ENCODE data around the gene MMP1.

Gene MMP1

GRCh38 chr11:102837156-102837555, 39.2 kb upstream of the MMP1 start:
- Histone ChIP-seq H2BK15ac (replicated peaks; ENCODE audit: low read depth) (no peak overlapping the region), H3K27ac (ENCODE audit: low read depth, low read length) (no peak overlapping the region), H3K79me1 (ENCODE audit: low read length) (no peaks in the 10 kb centered on the region), H3K56ac (ENCODE audit: low read length) (no peak overlapping the region), H4K8ac (ENCODE audit: low read depth, low read length) (no peak overlapping the region), H3K27me3 (ENCODE audit: insufficient read depth, low read length, poor library complexity) (no peaks in the 10 kb centered on the region), H4K5ac (ENCODE audit: low read length) (no peak overlapping the region), H3K18ac (ENCODE audit: low read length) (no peak overlapping the region), H2AK5ac (ENCODE audit: low read length) (no peak overlapping the region), H3K4me1 (ENCODE audit: control insufficient read depth, low read depth, low read length) (no peaks in the 10 kb centered on the region), H3K9ac (ENCODE audit: low read length) (no peak overlapping the region), H3K4ac (ENCODE audit: low read depth, low read length) (no peak overlapping the region), H3K23ac (ENCODE audit: low read length) (no peak overlapping the region), H3K4me3 (ENCODE audit: low read length) (no peak overlapping the region), H2BK5ac (ENCODE audit: low read length) (no peak overlapping the region), H3K79me2 (ENCODE audit: control insufficient read depth, insufficient read depth, low read length) (no peaks in the 10 kb centered on the region), H2BK120ac (ENCODE audit: low read depth, low read length) (no peak overlapping the region), H3K4me2 (ENCODE audit: low read length) (no peak overlapping the region), H3K36me3 (ENCODE audit: control insufficient read depth, insufficient read depth, low read length) (no peaks in the 10 kb centered on the region)
- no peak for DNase-seq
- WGBS (ENCODE audit: extremely low coverage, insufficient coverage, low lambda C conversion rate) = no CpG with 5 or more reads among the region's 2 CpGs

DNA sequence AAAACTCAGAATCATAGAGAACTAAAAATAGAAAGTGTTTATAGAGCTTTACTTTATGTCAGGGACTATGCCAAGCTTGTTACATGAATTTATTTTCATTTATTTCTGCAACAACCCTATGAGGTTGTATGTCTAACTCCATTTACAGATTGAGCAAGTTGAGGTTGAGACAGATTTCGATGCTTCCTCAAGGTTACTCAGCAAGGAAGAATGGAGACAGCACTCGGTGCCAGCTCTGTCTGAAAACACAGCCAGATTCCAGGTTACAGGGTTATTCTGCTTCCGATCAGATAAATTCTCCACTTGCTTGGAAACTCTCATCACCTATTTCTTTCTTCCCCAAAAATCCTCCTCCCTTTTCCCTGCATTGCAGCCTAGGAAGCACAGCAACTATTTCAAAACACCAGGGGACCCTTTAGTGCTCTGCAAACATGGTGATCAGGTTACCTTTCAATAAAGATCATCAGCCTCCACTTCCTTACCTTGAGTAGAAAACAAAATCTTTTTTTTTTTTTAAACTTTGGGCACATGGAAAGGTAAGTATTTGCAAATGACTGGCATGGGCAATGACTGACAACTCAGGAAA, 38.4 kb upstream of the MMP1 start:
- H3K18ac ChIP-seq (ENCODE audit: low read length) = no peak overlapping the region
- no peaks in the 10 kb centered on the region for H3K4me1 ChIP-seq (ENCODE audit: control insufficient read depth, low read depth, low read length)
- H3K4me3 ChIP-seq (ENCODE audit: low read length) = no peak overlapping the region
- H3K9ac ChIP-seq (ENCODE audit: low read length) = no peak overlapping the region
- no peak overlapping the region for H3K4me2 ChIP-seq (ENCODE audit: low read length)
- no peak overlapping the region for H2AK5ac ChIP-seq (ENCODE audit: low read length)
- no CpG with 5 or more reads among the region's 3 CpGs for WGBS (ENCODE audit: extremely low coverage, insufficient coverage, low lambda C conversion rate)
- H3K27me3 ChIP-seq (ENCODE audit: insufficient read depth, low read length, poor library complexity) = no peaks in the 10 kb centered on the region
- no peak overlapping the region for H3K23ac ChIP-seq (ENCODE audit: low read length)
- H4K5ac ChIP-seq (ENCODE audit: low read length) = no peak overlapping the region
- H2BK15ac ChIP-seq (replicated peaks; ENCODE audit: low read depth) = no peak overlapping the region
- no peaks in the 10 kb centered on the region for H3K79me2 ChIP-seq (ENCODE audit: control insufficient read depth, insufficient read depth, low read length)
- H3K27ac ChIP-seq (ENCODE audit: low read depth, low read length) = no peak overlapping the region
- H3K36me3 ChIP-seq (ENCODE audit: control insufficient read depth, insufficient read depth, low read length) = no peaks in the 10 kb centered on the region
- H3K56ac ChIP-seq (ENCODE audit: low read length) = no peak overlapping the region
- H2BK5ac ChIP-seq (ENCODE audit: low read length) = no peak overlapping the region
- H3K4ac ChIP-seq (ENCODE audit: low read depth, low read length) = no peak overlapping the region
- no peaks in the 10 kb centered on the region for H3K79me1 ChIP-seq (ENCODE audit: low read length)
- peak; percentile 31 for DNase-seq
- H4K8ac ChIP-seq (ENCODE audit: low read depth, low read length) = no peak overlapping the region
- H2BK120ac ChIP-seq (ENCODE audit: low read depth, low read length) = no peak overlapping the region

GRCh38 chr11:102833731-102834130, 35.8 kb upstream of the MMP1 start:
- no peak overlapping the region for H3K56ac ChIP-seq (ENCODE audit: low read length)
- no peaks in the 10 kb centered on the region for H3K79me1 ChIP-seq (ENCODE audit: low read length)
- H4K8ac ChIP-seq (ENCODE audit: low read depth, low read length) = no peak overlapping the region
- DNase-seq = no peak
- H3K23ac ChIP-seq (ENCODE audit: low read length) = no peak overlapping the region
- no peak overlapping the region for H3K18ac ChIP-seq (ENCODE audit: low read length)
- H2AK5ac ChIP-seq (ENCODE audit: low read length) = no peak overlapping the region
- H2BK15ac ChIP-seq (replicated peaks; ENCODE audit: low read depth) = no peak overlapping the region
- H3K4me3 ChIP-seq (ENCODE audit: low read length) = no peak overlapping the region
- H4K5ac ChIP-seq (ENCODE audit: low read length) = no peak overlapping the region
- WGBS (ENCODE audit: extremely low coverage, insufficient coverage, low lambda C conversion rate) = no CpG with 5 or more reads among the region's 2 CpGs
- no peak overlapping the region for H2BK5ac ChIP-seq (ENCODE audit: low read length)
- H3K27me3 ChIP-seq (ENCODE audit: insufficient read depth, low read length, poor library complexity) = no peaks in the 10 kb centered on the region
- no peaks in the 10 kb centered on the region for H3K36me3 ChIP-seq (ENCODE audit: control insufficient read depth, insufficient read depth, low read length)
- no peak overlapping the region for H3K9ac ChIP-seq (ENCODE audit: low read length)
- no peak overlapping the region for H2BK120ac ChIP-seq (ENCODE audit: low read depth, low read length)
- no peak overlapping the region for H3K4ac ChIP-seq (ENCODE audit: low read depth, low read length)
- no peaks in the 10 kb centered on the region for H3K4me1 ChIP-seq (ENCODE audit: control insufficient read depth, low read depth, low read length)
- H3K79me2 ChIP-seq (ENCODE audit: control insufficient read depth, insufficient read depth, low read length) = no peaks in the 10 kb centered on the region
- H3K27ac ChIP-seq (ENCODE audit: low read depth, low read length) = no peak overlapping the region
- H3K4me2 ChIP-seq (ENCODE audit: low read length) = no peak overlapping the region

GRCh38 chr11:102832612-102833011, 34.7 kb upstream of the MMP1 start:
- Histone ChIP-seq H3K4ac (ENCODE audit: low read depth, low read length) (no peak overlapping the region), H2BK15ac (replicated peaks; ENCODE audit: low read depth) (no peak overlapping the region), H3K23ac (ENCODE audit: low read length) (no peak overlapping the region), H3K4me1 (ENCODE audit: control insufficient read depth, low read depth, low read length) (no peaks in the 10 kb centered on the region), H3K4me3 (ENCODE audit: low read length) (no peak overlapping the region), H3K27me3 (ENCODE audit: insufficient read depth, low read length, poor library complexity) (no peaks in the 10 kb centered on the region), H2BK5ac (ENCODE audit: low read length) (no peak overlapping the region), H3K4me2 (ENCODE audit: low read length) (no peak overlapping the region), H4K5ac (ENCODE audit: low read length) (no peak overlapping the region), H3K56ac (ENCODE audit: low read length) (no peak overlapping the region), H3K79me1 (ENCODE audit: low read length) (no peaks in the 10 kb centered on the region), H4K8ac (ENCODE audit: low read depth, low read length) (no peak overlapping the region), H2AK5ac (ENCODE audit: low read length) (no peak overlapping the region), H3K36me3 (ENCODE audit: control insufficient read depth, insufficient read depth, low read length) (no peaks in the 10 kb centered on the region), H3K27ac (ENCODE audit: low read depth, low read length) (no peak overlapping the region), H2BK120ac (ENCODE audit: low read depth, low read length) (no peak overlapping the region), H3K18ac (ENCODE audit: low read length) (no peak overlapping the region), H3K79me2 (ENCODE audit: control insufficient read depth, insufficient read depth, low read length) (no peaks in the 10 kb centered on the region), H3K9ac (ENCODE audit: low read length) (no peak overlapping the region)
- WGBS (ENCODE audit: extremely low coverage, insufficient coverage, low lambda C conversion rate) = no CpG with 5 or more reads among the region's 7 CpGs
- no peak for DNase-seq

DNA sequence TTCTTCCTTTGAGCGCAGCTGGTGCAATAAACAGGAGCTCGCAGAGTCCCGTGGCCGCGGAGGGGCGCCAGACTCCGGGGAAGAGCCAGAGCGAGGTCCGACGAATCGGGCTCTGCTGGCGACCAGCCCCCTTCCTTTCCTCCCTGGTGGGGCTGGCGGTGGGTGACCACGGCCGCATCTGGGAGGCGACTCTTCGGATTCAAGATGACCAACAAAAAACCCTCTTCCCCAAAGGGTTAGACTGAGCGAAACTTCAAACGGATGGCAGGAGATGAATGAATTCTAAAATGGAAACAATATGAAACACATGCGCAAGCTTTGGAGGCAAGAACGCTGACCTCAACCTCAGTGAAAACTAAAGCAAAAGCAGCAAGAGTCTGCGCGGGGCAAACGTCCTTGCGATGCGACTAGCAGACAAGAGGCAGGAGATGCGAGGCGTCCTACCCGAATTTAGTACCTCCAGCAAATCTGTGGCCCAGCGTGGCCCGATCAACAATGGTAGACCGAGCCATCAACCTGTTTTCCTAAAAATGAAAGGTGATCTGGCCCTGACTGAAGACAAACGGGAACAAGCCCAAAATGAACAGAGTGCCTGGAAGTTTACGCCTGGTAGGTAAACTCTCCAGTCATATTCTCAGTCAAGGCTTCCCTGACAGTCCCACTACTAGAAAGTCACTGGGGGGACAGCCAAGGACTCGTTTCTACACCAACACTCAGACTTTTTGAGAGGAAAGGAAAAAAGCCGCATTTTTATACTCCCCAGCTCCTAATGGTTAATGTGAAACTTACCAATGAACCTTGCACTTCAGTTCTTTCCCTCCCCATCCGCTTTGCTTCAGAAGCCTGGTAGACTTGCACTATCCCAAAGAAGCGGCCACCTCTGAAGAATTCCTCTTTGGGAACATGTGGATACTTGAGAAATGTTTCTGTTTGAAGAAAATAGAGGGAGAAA, 33.8 kb upstream of the MMP1 start:
- H3K36me3 ChIP-seq (ENCODE audit: control insufficient read depth, insufficient read depth, low read length) = no peaks in the 10 kb centered on the region
- peak overlapping the region; percentile 22 for H3K56ac ChIP-seq (ENCODE audit: low read length)
- H2BK5ac ChIP-seq (ENCODE audit: low read length) = no peak overlapping the region
- no peaks in the 10 kb centered on the region for H3K4me1 ChIP-seq (ENCODE audit: control insufficient read depth, low read depth, low read length)
- no peak overlapping the region for H3K4ac ChIP-seq (ENCODE audit: low read depth, low read length)
- H3K23ac ChIP-seq (ENCODE audit: low read length) = no peak overlapping the region
- no peaks in the 10 kb centered on the region for H3K27me3 ChIP-seq (ENCODE audit: insufficient read depth, low read length, poor library complexity)
- WGBS (ENCODE audit: extremely low coverage, insufficient coverage, low lambda C conversion rate) = no CpG with 5 or more reads among the region's 38 CpGs
- no peaks in the 10 kb centered on the region for H3K79me2 ChIP-seq (ENCODE audit: control insufficient read depth, insufficient read depth, low read length)
- H3K18ac ChIP-seq (ENCODE audit: low read length) = no peak overlapping the region
- no peak overlapping the region for H2BK120ac ChIP-seq (ENCODE audit: low read depth, low read length)
- peak; percentile 50 for DNase-seq
- no peak overlapping the region for H2BK15ac ChIP-seq (replicated peaks; ENCODE audit: low read depth)
- H4K5ac ChIP-seq (ENCODE audit: low read length) = no peak overlapping the region
- no peak overlapping the region for H4K8ac ChIP-seq (ENCODE audit: low read depth, low read length)
- H3K4me2 ChIP-seq (ENCODE audit: low read length) = no peak overlapping the region
- no peak overlapping the region for H3K27ac ChIP-seq (ENCODE audit: low read depth, low read length)
- no peaks in the 10 kb centered on the region for H3K79me1 ChIP-seq (ENCODE audit: low read length)
- H3K4me3 ChIP-seq (ENCODE audit: low read length) = no peak overlapping the region
- no peak overlapping the region for H3K9ac ChIP-seq (ENCODE audit: low read length)
- no peak overlapping the region for H2AK5ac ChIP-seq (ENCODE audit: low read length)

Data from mesendoderm (in vitro differentiated cells).